Measurements from ENCODE around the gene CCNL1.

The CCNL1 gene

DNA sequence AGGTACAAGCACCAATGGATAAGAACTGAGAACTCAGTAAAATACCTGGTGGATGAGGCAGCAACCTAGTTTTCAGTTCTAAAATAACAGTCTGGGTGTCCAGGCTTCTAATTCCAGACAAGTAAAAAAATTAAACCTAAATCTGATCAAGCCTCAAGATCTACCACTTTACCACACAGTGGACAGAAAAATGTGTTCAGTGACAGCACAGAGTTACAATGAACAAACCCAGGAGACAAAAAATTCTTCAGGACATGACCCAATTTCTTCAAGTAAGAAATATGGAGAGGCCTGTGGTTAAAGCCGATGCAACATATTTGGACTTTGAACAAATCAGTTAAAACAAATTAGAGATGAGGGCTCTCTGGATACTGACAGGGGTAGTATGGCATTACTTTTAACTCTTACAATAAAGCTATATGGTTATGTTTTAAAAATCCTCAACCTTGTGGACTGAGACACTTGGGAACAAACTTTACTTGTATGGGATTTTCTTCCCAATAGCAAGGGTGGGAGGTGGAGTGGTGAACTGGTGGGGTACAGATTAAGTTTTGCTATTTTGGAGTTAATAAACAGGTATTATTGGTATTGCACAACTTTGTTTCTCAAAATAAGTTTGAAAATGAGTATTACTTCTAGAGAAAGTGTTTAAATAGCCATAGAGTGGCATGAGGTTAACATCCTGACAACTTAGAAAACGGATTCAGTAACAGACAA is 14.2 kb downstream of the CCNL1 start:
- DNase-seq (ENCODE audit: low spot score): no peak

- no peak for DNase-seq (ENCODE audit: low spot score)
Observed at GRCh38 chr3:157142315-157142714, 17.6 kb downstream of the CCNL1 start.

DNA sequence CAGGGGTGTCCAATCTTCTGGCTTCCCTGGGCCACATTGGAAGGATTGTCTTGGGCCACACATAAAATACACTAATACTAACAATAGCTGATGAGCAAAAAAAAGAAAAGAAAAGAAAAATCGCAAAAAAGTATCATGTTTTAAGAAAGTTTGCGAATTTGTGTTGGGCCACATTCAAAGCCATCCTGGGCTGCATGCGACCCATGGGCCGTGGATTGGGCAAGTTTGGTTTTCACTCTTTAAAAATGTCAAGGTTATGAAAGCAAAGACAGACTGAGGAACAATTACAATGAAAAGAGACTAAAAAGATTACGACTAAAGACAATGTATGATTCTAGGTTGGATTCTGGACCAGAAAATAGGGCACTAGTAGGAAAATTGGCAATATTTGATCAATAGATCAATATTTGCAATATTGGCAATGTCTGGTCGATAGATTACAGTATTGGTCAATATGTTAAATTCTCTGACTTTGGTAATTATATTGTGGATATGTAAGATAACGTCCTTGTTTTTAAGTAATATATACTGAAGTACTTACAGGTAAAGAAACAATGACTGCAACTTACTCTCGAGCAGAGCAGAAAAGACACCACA is 19.9 kb downstream of the CCNL1 start:
- no peak for DNase-seq (ENCODE audit: low spot score)

GRCh38 chr3:157136647-157137387 is 23.1 kb downstream of the CCNL1 start:
- DNase-seq (ENCODE audit: low spot score): no peak

DNA sequence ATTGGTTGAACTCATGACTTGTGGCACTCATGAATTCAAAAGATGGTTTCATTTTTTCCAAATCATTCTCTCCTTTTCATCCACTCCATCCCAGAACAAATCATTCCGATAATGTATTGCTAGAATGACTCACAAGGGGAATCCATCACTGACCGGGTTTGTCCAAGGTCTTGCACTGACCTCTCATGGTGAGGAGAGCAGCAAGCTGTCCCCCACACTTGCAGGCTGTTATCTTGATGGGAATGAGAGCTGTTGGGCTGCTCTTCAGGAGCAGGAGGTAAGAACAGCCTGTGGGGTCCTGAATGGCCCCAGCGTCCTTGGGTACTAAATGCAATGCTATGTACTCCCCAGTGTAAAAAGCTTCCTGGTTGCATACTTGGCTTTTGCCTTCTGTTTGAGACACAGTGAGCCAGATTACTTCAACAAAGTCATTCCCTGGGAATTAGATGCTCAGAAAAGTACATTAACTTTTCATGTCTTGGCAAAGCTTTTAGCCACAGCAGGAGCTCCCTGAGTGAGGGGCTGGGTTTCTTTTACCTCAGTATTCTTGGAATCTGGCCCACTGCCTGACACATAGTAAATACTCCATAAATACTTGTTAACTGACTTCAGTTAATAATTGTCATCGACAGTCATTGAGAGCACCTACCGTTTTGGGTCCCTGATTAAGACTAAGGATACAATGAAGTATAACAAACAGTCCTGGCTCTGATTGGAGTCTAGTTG is 24.1 kb downstream of the CCNL1 start:
- peak; percentile 82 for DNase-seq (ENCODE audit: low spot score)

DNA sequence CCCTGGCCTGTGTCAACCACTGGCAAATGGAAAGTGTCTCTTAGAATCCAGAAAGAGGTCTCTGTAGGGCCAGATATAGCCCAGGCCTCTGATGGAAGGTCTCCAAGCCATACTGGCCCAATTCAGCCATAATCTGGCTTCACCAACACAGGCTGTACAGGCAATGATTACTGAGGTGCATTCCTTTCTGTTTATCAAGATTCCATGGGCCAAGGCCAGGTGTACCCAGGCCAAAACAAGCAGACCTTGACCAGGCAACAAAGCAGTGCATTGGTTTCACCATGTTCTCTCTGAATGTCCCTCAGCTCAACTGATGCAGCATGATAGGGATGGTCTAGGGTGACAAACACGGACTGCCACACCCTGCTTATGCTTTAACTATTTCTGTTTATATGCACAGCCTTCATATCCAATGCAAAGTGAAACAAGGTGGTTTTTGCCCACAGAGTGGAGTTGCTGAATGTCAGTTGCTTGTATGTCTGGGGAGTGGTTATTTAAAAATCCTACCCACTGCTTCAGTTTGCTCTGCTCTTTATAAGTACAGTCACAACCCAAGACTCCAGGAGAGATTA is 25.2 kb downstream of the CCNL1 start:
- DNase-seq (ENCODE audit: low spot score): no peak

GRCh38 chr3:157133434-157134320 is 26.3 kb downstream of the CCNL1 start:
- DNase-seq (ENCODE audit: low spot score): no peak

DNA sequence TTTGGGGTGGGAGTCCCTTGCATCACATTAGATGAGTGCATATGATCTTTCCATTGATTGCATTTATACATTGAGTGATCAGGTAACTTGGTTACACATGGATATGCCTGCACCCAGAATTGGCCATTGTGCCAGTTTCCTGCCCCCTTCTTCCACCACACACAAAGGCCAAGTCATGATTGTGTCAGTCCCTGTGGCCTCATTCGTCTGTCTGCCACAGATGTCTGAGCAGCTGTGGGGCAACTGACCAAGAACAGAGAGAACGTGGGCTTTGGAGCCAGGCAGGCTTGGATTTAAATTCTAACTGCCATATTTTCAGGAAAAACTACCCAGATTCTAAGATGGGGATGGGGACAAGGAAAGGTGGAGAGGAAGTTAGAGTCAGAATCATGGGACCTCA is 27.0 kb downstream of the CCNL1 start:
- peak; percentile 95 for DNase-seq (ENCODE audit: low spot score)

- DNase-seq (ENCODE audit: low spot score): no peak
Observed at GRCh38 chr3:157132341-157132740, 27.6 kb downstream of the CCNL1 start.

DNA sequence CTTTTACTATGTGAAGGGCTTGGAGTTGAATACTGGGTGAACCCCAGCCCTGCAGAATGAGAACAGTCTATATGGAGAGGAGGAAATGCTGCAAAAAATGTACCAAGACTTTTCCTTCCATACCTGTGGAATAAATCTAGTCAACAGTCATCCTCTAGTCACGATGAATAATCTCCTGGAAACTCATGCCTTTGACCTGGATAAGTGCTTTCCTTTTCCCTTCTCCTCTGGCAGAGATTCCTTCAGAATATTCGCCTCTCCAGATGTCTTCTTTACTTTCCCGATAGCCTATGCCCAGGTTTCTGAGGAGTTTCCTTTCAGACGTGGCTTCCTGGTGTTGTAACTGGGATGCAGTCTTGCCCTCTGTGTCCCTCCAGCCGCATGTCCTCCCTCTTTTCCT is 28.1 kb downstream of the CCNL1 start:
- no peak for DNase-seq (ENCODE audit: low spot score)

GRCh38 chr3:157130467-157131251 is 29.3 kb downstream of the CCNL1 start:
- DNase-seq (ENCODE audit: low spot score): peak; percentile 51

DNA sequence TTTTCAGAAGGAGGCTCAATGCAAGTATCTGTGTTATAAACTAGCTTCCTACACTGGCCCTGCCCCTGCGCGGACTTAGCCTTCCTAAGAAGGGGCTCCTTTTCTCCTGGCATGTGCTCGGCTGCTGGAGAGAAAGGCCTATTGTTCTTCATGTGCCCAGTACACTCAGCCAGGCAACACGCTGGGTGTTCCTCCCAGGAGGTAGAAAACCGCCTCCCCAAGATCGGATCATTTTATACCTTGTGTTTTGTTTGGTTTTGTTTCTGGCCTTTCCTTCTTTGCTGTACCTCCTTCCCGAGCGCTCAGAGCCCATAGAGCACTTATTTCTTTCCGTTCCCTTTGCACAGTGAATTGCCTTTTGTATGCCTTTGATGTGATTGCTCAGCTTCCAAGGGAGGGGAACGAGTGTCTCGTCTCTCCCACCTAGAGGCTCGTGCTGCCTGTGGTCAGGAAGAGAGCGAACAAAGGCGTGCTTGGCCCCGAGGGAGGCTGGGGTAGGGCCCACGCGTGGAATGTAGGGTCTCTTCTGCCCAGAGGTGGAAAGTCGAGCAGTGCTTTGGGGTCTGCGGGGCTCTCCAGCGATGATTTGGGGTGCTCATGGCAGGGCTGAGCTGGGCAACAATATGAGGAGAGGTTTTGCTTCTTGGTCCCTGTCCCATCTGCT is 30.0 kb downstream of the CCNL1 start:
- DNase-seq (ENCODE audit: low spot score): peak; percentile 90

DNA sequence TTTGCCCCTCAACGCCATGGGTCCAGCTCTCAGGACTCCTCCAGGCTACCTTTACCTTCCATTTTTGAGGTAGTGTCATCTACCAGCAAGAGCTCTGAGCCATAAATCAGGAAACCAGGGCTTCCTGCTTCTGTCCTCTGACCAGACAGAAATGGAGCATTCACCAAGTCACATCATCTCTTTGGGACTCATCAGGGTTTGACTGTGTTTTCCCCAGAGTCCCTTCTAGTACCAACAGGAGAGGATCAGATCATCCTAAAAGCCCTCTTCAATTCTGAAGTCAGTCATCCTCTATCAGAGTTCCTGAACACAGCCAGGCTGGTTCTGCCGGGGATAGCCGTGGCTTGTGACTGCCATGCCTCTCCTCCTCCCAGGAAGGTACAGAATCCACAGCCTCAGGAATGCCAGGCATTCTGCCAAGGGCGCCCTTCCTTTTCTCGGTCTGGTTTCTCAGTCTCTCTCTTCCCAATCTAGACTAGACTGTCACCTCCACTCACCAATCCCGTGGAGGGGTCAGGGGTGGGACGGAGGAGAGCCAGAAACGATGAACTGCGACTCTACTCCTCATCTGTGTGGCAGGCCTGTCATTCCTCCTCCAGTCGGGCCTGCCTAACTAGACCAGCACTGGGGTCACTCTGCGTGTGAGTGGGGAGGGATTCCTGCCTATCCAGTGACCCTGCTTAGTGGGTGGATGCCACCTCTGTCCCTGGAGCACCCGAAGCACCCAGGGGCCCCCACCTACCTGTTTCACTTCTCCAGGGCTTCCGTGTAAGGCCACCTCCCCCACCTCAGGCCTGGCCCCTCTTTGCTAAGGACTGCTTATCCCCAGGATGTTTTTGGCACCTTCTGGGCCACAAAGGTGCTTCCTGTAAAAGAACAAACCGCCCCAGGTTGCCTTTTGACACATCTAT is 30.9 kb downstream of the CCNL1 start:
- DNase-seq (ENCODE audit: low spot score): no peak

DNA sequence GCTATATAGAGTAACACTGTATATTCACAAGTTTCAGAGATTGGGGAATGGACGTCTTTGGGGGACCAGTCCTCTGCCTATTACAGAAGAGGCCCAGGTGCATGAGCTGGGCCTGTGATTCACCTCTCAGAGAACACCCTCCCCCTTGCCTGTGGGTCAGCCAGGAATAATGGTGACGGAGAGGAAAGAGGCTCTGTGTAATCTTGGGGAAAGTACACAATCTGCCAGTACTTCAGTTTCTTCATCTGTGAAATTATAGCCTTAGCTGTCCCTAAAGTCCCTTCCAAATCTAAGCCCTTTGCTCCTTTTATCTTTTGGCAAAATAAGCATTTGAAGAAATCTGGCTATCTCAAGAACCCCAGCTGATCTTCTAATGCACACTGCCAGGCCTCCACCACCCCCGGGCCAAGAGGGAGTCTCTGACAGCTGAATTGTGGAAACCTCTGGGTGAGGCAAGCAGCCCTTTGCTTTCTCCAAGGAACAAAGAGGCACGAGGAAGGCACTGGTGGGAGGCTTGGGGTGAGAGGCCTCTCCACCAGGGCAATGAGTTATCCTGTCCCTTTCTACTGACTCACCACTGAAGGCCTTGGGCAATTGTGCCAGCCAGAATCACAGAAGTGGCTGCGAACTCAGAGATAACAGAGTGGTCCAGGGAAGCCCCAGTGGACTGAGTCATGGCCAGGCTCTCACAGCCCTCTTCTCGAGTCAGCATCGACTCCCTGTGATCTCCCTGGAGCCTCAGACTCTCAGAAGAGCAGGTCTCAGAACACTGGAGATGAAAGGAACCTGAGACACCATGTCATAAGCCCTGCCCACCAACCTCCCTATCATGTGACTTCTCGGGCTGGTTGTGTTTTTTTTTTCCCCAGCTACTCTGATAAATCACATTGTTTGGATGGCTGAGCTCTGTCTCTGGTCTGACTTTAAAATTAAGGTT is 31.8 kb downstream of the CCNL1 start:
- peak; percentile 22 for DNase-seq (ENCODE audit: low spot score)

DNA sequence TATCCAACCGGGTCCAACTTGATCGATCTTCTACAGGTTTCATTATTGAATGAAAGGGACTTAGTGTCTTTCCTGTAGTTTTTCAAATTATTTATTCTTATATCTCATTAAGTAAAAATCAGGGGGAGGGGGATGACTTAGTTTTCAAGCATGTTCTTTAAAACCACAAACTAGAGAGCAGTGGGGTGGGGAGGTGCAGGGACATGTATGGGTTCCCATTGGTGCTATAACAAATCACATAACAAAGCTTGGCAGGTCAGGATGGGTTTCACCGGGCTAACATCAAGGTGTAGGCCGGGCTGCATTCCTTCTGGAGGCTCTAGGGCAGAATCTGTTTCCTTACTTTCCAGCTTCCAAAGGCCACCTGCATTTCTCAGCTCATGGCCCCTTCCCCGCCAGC is 32.7 kb downstream of the CCNL1 start:
- no peak for DNase-seq (ENCODE audit: low spot score)

DNA sequence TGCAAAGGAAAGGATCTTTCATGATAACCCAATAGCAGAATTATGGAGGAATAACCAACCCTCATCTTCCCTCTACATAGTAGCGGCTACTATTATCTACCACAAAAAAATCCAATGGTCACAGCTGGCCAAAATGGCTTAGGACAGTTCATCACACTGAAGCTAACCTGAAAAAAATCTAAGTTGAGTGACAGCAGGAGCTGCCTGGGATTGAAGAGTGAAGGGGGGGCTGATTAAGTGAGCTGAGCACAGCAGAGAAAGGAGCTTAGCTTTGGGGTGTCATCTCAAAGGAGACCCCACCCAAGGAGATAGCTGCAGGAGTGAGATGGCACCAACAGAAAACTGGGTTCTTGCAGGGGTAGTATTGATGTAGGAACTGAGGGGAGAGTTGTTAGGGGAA is 33.6 kb downstream of the CCNL1 start:
- DNase-seq (ENCODE audit: low spot score): no peak

- DNase-seq (ENCODE audit: low spot score): no peak
Observed at GRCh38 chr3:157125101-157125500, 34.8 kb downstream of the CCNL1 start.

GRCh38 chr3:157123621-157124020 is 36.3 kb downstream of the CCNL1 start:
- no peak for DNase-seq (ENCODE audit: low spot score)
